Activated CD8-positive, alpha-beta memory T cell treated with anti-CD3 and anti-CD28 coated beads, Interleukin-2, amount 50 U/mL, for 1 hour (primary cell): ENCODE results near the gene ANXA5.
"Not testable (repeated sequence)": the region's sequence is repeated elsewhere in the genome, so short reads cannot be mapped to it uniquely, and the experiment has no call there.

Experiments
- DNase-seq: peaks from one replicate; pipeline ENCODE4 v3.0.0-alpha.2; 2020; ENCODE audit errors: extremely low read depth

ANXA5 gene

GRCh38 chr4:121696581-121697461 is at the start of gene ANXA5:
Gene ANXA5, minus strand, starts transcription at chr4:121696980. Its CDS starts 391 bp downstream, at chr4:121696589.
- no peak for DNase-seq

GRCh38 chr4:121742794-121743193 is 46.0 kb upstream of the ANXA5 start:
- DNase-seq: no peak

DNA sequence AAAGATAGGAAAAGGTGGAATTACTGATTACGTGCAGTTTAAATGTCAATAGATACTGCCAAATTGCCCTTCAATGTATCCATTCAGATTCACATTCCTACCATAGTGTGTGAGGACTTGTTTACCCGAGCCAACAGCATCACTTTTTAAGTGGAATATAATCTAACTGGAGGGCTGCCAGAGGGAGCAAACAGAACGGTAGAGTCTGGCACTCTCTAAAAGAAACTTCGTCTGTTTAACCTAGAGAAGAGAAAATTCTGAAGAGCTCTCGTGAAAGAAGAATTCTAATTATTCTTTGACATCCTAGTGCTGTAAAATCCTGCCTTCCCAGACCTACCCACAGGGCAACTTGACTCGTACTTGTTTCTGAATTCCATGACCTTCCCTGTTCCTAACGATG is 45.0 kb upstream of the ANXA5 start:
- no peak for DNase-seq

GRCh38 chr4:121740796-121741409 is 44.1 kb upstream of the ANXA5 start:
- DNase-seq: no peak

DNA sequence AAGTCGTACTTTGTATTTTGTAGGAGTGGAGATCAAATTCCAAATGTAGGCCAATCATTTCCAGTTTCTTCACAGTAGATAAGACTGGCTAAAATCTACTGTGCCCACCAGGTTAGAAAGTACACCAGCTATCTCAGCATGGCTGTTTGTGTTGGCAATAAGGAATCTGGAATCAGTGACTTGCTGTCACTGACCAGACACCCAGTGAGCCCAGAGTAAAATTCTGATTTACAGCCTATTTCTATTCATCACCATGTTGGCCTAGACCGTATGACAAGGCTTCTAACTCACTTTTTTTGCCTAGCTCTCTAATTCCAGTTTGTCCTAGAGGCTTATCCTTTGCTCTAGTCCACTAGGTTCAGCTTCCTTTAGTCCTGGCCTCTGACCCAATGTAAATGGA is 42.8 kb upstream of the ANXA5 start:
- no peak for DNase-seq

DNA sequence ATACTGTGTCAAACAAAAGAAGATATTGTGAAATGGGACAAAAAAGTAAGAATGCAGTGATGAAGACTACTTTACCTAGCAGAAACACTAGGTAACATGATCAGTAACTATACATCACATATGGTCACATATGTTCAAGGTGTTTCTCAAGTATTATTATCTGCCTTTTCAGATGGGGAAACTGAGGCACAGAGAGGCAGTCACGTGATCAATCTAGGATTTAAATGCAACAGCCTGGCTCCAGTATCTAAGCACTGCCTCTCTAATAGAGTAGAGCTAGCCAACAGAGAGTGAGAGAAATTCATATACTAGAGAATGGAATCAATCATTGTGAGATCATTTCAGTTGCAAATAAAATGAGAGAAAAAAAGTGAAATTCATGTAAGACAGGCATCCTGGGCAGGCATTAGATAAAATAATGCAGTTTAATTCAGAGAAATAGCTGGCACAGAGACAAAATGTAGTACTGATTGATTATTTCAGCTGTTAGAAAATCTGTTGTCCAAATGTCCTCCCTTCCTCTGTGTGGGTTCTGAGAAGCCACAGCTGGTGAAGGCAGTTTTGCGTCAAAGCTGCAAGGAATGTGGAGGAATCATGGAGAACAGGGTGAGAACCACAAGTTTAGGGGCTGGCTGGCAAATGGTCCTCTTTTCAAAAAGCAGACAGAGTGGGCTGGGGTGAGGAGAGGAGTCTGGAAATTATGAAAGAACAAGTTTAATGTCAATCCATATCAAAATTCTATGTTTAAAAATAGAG is 42.2 kb upstream of the ANXA5 start:
- no peak for DNase-seq

DNA sequence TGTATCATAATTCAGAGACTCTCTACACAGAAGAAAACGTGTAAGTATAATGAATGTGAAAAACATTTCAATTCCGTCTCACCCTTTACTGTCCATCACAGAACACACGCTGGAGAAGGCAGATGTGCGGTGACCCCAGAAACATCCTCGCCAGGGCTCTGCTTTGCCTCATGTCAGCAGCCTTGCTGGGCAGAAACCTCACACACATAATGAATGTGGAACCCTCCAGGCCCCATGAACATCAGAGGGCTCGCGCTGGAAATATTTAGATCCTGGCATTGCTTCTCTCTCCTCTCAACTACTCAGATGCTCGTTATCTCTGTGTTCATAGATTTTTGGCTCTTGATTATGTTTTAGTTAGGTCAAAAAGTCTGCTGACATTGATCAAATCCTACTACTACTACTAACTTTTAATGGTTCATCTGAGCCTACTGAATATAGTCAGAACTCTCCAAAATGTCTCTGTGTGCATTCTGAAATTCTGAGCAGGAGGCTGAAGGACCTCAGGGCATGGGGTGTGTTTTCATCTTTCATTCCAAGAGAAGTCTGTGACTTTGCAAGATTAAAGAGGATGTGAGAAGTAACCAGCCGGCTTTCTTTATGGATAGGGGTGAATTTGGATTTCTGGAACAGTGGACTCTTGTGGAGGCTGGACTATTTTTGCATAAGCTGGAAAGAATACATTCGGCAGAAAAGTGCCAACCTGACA is 41.2 kb upstream of the ANXA5 start:
- DNase-seq: no peak

DNA sequence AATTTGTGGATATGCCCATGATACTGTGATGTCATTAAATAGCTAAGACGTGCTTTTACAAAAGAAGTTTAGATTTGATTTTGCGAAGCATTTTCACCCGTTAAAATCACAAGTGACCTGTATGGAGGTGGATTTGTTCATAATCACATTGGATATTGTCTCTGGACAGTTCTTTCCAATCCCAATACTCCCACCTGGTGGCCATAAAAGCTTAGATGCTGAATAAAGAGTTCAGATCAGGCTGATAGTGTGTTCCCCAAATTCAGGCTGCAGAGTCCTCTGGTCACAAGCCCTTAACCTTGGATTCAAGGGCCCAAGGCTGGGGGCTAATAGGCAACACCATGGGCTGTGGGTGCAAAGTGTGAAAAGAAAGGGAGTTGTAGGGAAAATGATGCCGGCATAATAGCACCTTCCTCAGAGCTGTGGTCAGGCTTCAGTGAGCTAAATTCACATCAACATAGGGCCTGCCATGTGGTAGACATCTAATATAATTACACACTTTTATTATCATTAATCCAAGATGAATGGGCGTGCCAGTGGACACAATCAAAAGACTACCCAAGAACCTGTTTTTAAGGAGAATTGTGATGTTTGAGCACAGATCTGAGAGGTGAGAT is 40.1 kb upstream of the ANXA5 start:
- no peak for DNase-seq

- DNase-seq: no peak
These were observed 37.8 kb upstream of the ANXA5 start for GRCh38 chr4:121734571-121734970.

- no peak for DNase-seq
These were observed 37.2 kb upstream of the ANXA5 start for GRCh38 chr4:121733942-121734341.

GRCh38 chr4:121729753-121730152 is 33.0 kb upstream of the ANXA5 start:
- DNase-seq: not testable (repeated sequence)

- no peak for DNase-seq
These were observed 32.0 kb upstream of the ANXA5 start for GRCh38 chr4:121728798-121729226.

DNA sequence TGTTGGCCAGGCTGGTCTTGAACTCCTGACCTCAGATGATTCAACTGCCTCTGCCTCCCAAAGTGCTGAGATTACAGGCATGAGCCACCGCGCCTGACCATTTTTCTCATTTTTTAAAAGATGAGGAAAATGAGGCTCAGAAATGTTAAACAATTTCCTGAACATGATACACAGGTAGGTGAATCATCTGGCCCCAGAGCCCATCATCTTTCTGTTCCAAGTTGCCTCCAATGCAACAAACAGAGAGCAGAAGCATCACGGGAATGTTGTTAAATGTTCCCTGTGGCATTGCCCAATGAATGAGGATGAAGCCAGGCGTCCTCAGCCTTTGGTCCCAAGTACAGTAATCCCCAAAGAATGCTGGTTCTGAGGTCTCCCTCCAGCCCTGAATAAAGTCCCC is 31.3 kb upstream of the ANXA5 start:
- no peak for DNase-seq

- DNase-seq: no peak
These were observed 30.0 kb upstream of the ANXA5 start for GRCh38 chr4:121726642-121727268.

- no peak for DNase-seq
These were observed 27.9 kb upstream of the ANXA5 start for GRCh38 chr4:121724671-121725070.

DNA sequence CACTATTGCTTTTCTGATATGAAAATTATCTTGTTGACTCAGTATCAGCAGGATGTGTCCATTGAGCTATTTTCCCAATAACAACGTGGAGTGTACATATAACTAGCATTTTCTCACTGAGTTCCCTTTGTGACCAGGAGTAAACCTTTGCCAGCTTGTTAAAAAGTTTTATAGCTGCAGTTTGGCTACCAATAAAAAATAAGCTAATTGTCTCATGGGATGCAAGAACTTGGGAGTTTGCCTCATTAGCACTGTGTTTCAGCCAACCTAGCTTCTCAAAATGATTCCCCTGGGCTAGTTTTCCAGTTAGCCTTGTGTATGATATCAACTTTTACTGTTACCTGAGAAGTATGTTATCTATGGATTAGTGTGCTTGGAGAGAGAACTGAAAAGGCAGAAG is 24.9 kb upstream of the ANXA5 start:
- no peak for DNase-seq

- no peak for DNase-seq
These were observed 23.3 kb upstream of the ANXA5 start for GRCh38 chr4:121720109-121720508.

GRCh38 chr4:121717680-121718237 is 21.0 kb upstream of the ANXA5 start:
- DNase-seq: no peak

DNA sequence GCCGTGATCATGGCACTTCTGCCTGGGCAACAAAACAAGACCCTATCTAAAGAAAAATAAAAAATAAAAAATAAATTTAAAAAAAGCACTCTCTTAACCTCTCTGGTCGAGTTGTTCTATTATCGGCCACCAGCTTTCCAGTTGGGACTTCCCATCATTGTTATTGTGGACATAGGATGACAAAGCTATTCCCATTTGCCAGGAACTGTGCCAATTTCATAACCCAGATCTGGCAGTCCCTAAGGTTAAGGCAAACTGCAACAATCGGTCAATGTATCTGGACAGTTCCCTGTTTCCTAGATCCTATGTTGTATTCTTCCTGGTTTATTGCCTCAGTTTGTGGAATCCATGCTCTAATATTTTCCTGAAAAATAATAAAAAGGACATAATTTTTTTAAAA is 17.8 kb upstream of the ANXA5 start:
- DNase-seq: no peak

- no peak for DNase-seq
These were observed 16.0 kb upstream of the ANXA5 start for GRCh38 chr4:121712783-121713182.
